Kidney (tissue), 14 donors: Measurements from ENCODE around the gene AJM1. TPM values are rescaled to one million over a fixed set of nuclear protein-coding genes. Genes with fewer than 3 reads are reported as not detected.
A peak's percentile ranks its signal among the peaks of the same experiment; 100 is the strongest.

Source experiments
- DNase-seq, 5 donors: peaks; one replicate each; pipeline ENCODE4 v3.0.0-alpha.2; 2013 to 2020
- FAIRE-seq: peaks from 2 replicates; lab custom pipeline; 2012; peaks lifted over from hg19 to GRCh38; lab: Jason Lieb, UNC
- H3K27ac ChIP-seq, 2 donors: one replicate each; pipeline ENCODE4 v1.7.0; 2013; ENCODE audit warnings: low read depth in 2 of 2, low read length in 2 of 2, inconsistent platforms in 1 of 2
- H3K27me3 ChIP-seq: one replicate; pipeline ENCODE4 v1.7.1; 2013; ENCODE audit warnings: low read length, inconsistent platforms; ENCODE audit not compliant: control insufficient read depth, insufficient read depth
- H3K36me3 ChIP-seq, 3 donors: one replicate each; pipeline versions ENCODE4 v1.7.0 to v1.7.1; 2013; ENCODE audit warnings: low read length in 3 of 3, control low read depth in 1 of 3, inconsistent platforms in 1 of 3; ENCODE audit not compliant: insufficient read depth in 3 of 3, control insufficient read depth in 2 of 3
- H3K4me1 ChIP-seq, 3 donors: one replicate each; pipeline versions ENCODE4 v1.7.0 to v1.7.1; 2013; ENCODE audit warnings: low read length in 3 of 3, inconsistent platforms in 1 of 3, low read depth in 1 of 3; ENCODE audit not compliant: control insufficient read depth in 2 of 3, insufficient read depth in 2 of 3
- H3K4me3 ChIP-seq, 3 donors: one replicate each; pipeline versions ENCODE4 v1.7.0 to v1.8.1; 2013; ENCODE audit warnings: low read length in 3 of 3, control low read depth in 1 of 3, inconsistent platforms in 1 of 3
- H3K9ac ChIP-seq, 3 donors: one replicate each; pipeline versions ENCODE4 v1.7.0 to v1.7.1; 2013; ENCODE audit warnings: low read length in 3 of 3, control low read depth in 1 of 3, inconsistent platforms in 1 of 3
- H3K9me3 ChIP-seq, 3 donors: one replicate each; pipeline versions ENCODE4 v1.7.0 to v1.7.1; 2013; ENCODE audit warnings: low read length in 3 of 3, control low read depth in 1 of 3, inconsistent platforms in 1 of 3; ENCODE audit not compliant: control insufficient read depth in 2 of 3, insufficient read depth in 1 of 3
- intact Hi-C: fragments of 100-400 bp; cut with DNase I; formaldehyde crosslinking; loops from one replicate; pipeline ENCODE4 v1.11.1; 2022
- polyA plus RNA-seq: library from polyadenylated mRNA; stranded (reverse); fragments of 350-450 nt; fragmentation: Illumina TruSeq; extraction: RNeasy Lipid Tissue Mini Kit (QIAGEN cat#74804); gene quantifications from one replicate; pipeline ENCODE4 v1.2.3, GENCODE V29; 2014; ENCODE audit warnings: low read depth, low replicate concordance; ENCODE audit not compliant: insufficient read depth
- total RNA-seq: library from RNA; stranded (reverse); fragmentation: NEBNext Ultra II Directional; extraction: Animal tissue kit (Norgen Biotek cat#: 25700); gene quantifications from one replicate; pipeline ENCODE4 v1.2.1, GENCODE V29; 2021
- TF ChIP-seq, protein P1 (sequence below): IDR thresholded peaks from 3 replicates; pipeline ENCODE4 v1.5.1; 2012; ENCODE audit warnings: mild to moderate bottlenecking, moderate library complexity, borderline replicate concordance; ENCODE audit not compliant: insufficient read depth; ENCODE audit errors: extremely low read depth
- donor health status: control.
- donor health status: control.
- donor health status: control.
- donor health status: control.
- donor health status: control.
- donor health status: DM: yes; HTN: yes; CAD: no.
- donor health status: Normal renal cell carcinoma (clear cell type).

AJM1 gene
- total and polyA plus RNA-seq, 2 donors from 2014 or later: 2.5 to 5.3 TPM

DNA sequence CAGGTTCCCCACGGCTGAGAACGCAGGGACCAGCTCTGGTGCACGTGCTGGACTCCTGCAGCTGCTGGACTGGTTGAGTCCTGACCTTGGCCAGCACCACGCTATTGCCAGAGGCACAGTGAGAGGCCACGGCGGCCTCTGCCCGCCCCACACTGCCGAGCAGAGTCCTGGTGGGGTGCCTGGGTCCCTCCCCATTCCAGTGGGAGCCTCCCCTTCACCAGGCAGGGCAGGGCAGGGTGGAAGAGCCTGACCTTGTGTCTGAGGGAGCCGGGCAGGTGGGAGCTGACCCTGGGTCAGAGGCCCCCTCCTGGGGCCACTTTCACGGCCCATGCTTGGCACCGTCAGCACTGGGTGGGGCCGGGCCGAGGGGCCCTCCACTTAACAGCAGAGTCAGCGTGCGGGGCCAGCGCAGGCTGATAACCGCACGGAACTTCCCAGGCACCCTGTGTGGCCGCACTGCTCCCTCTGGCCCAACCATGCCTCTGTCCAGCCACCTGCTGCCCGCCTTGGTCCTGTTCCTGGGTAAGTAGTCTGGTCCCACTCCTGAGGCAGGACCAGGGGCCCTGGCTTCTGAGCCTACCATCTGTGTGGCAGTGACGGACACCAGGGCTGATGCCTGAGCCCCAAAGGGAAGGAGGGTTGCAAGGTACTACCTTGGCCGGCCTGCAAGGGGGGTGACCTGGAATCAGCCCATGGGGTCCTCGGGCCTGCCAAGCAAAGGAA is 9.8 kb downstream of the AJM1 start, which contains the start of gene MAMDC4:
MAMDC4 (plus strand) TSS at position 406 of the 723 bp plus-strand sequence; CDS start at position 477, 71 bp downstream.
- DNase-seq (peak in 3 of 5 donors; percentile 8 to 75 (median 48)), FAIRE-seq (no peak)
- peaks cover 0 to 30% (median 3%) of the 10 kb centered on the region in 3 donors for H3K4me1 ChIP-seq
- H3K4me3 ChIP-seq: no peak within 1 kb of the TSS
- no peak within 1 kb of the TSS for H3K27ac ChIP-seq
- no peaks in the 10 kb centered on the region for H3K27me3 ChIP-seq
- no peaks in the 10 kb centered on the region for H3K9me3 ChIP-seq
- H3K36me3 ChIP-seq: no peaks in the 10 kb centered on the region
- TF ChIP-seq, protein P1, sequence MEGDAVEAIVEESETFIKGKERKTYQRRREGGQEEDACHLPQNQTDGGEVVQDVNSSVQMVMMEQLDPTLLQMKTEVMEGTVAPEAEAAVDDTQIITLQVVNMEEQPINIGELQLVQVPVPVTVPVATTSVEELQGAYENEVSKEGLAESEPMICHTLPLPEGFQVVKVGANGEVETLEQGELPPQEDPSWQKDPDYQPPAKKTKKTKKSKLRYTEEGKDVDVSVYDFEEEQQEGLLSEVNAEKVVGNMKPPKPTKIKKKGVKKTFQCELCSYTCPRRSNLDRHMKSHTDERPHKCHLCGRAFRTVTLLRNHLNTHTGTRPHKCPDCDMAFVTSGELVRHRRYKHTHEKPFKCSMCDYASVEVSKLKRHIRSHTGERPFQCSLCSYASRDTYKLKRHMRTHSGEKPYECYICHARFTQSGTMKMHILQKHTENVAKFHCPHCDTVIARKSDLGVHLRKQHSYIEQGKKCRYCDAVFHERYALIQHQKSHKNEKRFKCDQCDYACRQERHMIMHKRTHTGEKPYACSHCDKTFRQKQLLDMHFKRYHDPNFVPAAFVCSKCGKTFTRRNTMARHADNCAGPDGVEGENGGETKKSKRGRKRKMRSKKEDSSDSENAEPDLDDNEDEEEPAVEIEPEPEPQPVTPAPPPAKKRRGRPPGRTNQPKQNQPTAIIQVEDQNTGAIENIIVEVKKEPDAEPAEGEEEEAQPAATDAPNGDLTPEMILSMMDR: no peak
- intact Hi-C loops: no loop called here
- H3K9ac ChIP-seq: no peak within 1 kb of the TSS

DNA sequence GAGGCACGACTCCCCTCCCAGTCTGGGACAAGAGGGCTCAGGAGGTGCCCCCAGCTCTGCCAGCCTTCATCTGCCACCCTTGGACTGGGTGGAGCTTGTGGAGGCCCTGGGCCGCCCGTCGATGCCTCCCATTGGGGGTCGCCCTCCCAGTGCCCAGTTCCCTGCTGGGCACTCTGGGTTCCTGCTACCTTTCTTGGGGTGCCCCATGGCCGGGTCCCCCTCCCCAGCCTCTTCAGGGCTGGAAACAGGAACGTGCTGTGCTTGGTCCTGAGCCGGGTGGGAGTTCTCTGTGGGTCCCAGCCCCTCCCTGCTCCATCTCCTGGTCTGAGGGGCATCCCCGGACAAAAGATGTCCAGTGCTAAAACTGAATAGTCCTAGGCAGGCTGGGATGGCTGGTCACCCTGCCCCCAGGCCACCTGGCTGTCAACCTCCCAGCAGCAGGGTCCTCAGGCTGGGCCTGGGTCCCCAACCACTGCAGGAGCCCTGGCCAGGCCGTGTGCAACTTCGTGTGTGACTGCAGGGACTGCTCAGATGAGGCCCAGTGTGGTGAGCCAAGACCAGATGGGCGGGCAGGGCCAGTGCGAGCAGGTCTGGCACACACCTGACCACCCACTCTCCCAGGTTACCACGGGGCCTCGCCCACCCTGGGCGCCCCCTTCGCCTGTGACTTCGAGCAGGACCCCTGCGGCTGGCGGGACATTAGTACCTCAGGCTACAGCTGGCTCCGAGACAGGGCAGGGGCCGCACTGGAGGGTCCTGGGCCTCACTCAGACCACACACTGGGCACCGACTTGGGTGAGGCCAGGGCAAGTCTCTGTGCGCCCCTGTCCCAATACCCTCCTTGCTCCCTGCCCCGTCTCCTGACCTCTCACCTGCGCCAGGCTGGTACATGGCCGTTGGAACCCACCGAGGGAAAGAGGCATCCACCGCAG is 10.7 kb downstream of the AJM1 start:
- FAIRE-seq (no peak), DNase-seq (peak in 3 of 5 donors; percentile 7 to 79 (median 56))
- intact Hi-C loops: no loop called here
- H3K9ac ChIP-seq: no peak overlapping the region
- no peaks in the 10 kb centered on the region for H3K9me3 ChIP-seq
- H3K4me1 ChIP-seq: peaks cover 0 to 27% (median 3%) of the 10 kb centered on the region in 3 donors
- no peak overlapping the region for H3K4me3 ChIP-seq
- H3K36me3 ChIP-seq: no peaks in the 10 kb centered on the region
- H3K27ac ChIP-seq: no peak overlapping the region
- no peaks in the 10 kb centered on the region for H3K27me3 ChIP-seq
- TF ChIP-seq, protein P1: no peak

DNA sequence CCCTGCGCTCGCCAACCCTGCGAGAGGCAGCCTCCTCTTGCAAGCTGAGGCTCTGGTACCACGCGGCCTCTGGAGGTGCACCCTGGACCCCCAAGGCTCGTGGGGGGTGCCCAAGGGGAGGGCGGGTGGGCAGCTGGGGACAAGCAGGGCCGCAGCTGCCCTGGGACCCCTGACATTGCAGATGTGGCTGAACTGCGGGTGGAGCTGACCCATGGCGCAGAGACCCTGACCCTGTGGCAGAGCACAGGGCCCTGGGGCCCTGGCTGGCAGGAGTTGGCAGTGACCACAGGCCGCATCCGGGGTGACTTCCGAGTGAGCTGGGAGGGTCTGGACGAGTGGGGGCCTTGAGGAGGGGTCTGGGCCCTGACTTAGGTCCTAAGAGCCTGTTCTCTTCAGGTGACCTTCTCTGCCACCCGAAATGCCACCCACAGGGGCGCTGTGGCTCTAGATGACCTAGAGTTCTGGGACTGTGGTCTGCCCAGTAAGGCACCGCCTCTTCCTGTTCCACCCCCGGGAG is 11.4 kb downstream of the AJM1 start:
- TF ChIP-seq, protein P1: no peak
- FAIRE-seq (no peak), DNase-seq (peak in 1 of 5 donors; percentile 71)
- intact Hi-C loops: no loop called here
- Histone ChIP-seq H3K4me3 (no peak overlapping the region), H3K9me3 (no peaks in the 10 kb centered on the region), H3K36me3 (no peaks in the 10 kb centered on the region), H3K27me3 (no peaks in the 10 kb centered on the region), H3K4me1 (peaks cover 0 to 24% (median 3%) of the 10 kb centered on the region in 3 donors), H3K9ac (no peak overlapping the region), H3K27ac (no peak overlapping the region)
